DOHH2 (cell line): ENCODE measurements around the gene NRM.

Experiments
- EZH2phosphoT487 ChIP-seq: fragments of 200-600 bp; sonication (generic); IDR thresholded peaks from 2 replicates; pipeline ENCODE4 v1.6.1; 2017; ENCODE audit warnings: borderline replicate concordance, mild to moderate bottlenecking, antibody characterized with exemption, low read length, moderate library complexity, mixed read lengths
- TF ChIP-seq, protein P1 (sequence below): fragments of 200-600 bp; sonication (generic); IDR thresholded peaks from one replicate; pipeline ENCODE4 v1.5.1; 2014; ENCODE audit warnings: antibody characterized with exemption, mild to moderate bottlenecking, low read depth, low read length; ENCODE audit not compliant: poor library complexity, severe bottlenecking

GRCh38 chr6:30711758-30712380 lies 21.1 kb upstream of the NRM start:
- TF ChIP-seq, protein P1, sequence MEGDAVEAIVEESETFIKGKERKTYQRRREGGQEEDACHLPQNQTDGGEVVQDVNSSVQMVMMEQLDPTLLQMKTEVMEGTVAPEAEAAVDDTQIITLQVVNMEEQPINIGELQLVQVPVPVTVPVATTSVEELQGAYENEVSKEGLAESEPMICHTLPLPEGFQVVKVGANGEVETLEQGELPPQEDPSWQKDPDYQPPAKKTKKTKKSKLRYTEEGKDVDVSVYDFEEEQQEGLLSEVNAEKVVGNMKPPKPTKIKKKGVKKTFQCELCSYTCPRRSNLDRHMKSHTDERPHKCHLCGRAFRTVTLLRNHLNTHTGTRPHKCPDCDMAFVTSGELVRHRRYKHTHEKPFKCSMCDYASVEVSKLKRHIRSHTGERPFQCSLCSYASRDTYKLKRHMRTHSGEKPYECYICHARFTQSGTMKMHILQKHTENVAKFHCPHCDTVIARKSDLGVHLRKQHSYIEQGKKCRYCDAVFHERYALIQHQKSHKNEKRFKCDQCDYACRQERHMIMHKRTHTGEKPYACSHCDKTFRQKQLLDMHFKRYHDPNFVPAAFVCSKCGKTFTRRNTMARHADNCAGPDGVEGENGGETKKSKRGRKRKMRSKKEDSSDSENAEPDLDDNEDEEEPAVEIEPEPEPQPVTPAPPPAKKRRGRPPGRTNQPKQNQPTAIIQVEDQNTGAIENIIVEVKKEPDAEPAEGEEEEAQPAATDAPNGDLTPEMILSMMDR = no peak
- no peak for TF ChIP-seq EZH2phosphoT487
